CD4-positive, CD25-positive, alpha-beta regulatory T cell (primary cell): ENCODE measurements around the gene A3GALT2. TPM values are rescaled to one million over a fixed set of nuclear protein-coding genes. Genes with fewer than 3 reads are reported as not detected.
A peak's percentile ranks its signal among the peaks of the same experiment; 100 is the strongest.

ENCODE experiments used
- ATAC-seq, 2 donors: fragments of 150-1000 bp; cut with Tn5 transposase; one replicate each; pipeline ENCODE4 v1.10.0; 2021; ENCODE audit warnings: low read depth in 2 of 2, moderate number of reproducible peaks in 2 of 2, moderate library complexity in 1 of 2
- DNase-seq, 3 donors: peaks; one replicate each; pipeline versions ENCODE4 v3.0.0 to v3.0.0-alpha.2; 2012 to 2022; ENCODE audit warnings: mixed read lengths in 1 of 3
- H3K27ac ChIP-seq: one replicate; pipeline ENCODE4 v1.7.0; 2013; ENCODE audit warnings: mild to moderate bottlenecking, low read length; ENCODE audit not compliant: insufficient read depth, poor library complexity, severe bottlenecking
- H3K27me3 ChIP-seq: one replicate; pipeline ENCODE4 v1.7.0; 2013; ENCODE audit warnings: low read length; ENCODE audit not compliant: control insufficient read depth, insufficient read depth
- H3K36me3 ChIP-seq: one replicate; pipeline ENCODE4 v1.7.0; 2013; ENCODE audit warnings: mild to moderate bottlenecking, low read length, moderate library complexity; ENCODE audit not compliant: control insufficient read depth, insufficient read depth
- H3K4me1 ChIP-seq: 2 replicates; pipeline ENCODE4 v1.7.0; 2013; ENCODE audit warnings: mild to moderate bottlenecking, low read length; ENCODE audit not compliant: insufficient read depth, control insufficient read depth, poor library complexity, severe bottlenecking
- H3K4me3 ChIP-seq: one replicate; pipeline ENCODE4 v1.7.0; 2013; ENCODE audit warnings: low read depth, mild to moderate bottlenecking, low read length, moderate library complexity
- H3K9me3 ChIP-seq, 2 experiments: 1 replicate in 1 of 2; 2 replicates in 1 of 2; pipeline ENCODE4 v1.7.0; 2013; ENCODE audit warnings: low read length in 2 of 2, mild to moderate bottlenecking in 1 of 2, moderate library complexity in 1 of 2; ENCODE audit not compliant: control insufficient read depth in 2 of 2
- H3K27ac Mint-ChIP-seq, 3 donors: one replicate each; pipeline ENCODE4 v1.8.0; 2020 to 2022; ENCODE audit warnings: mild to moderate bottlenecking in 3 of 3, mixed read lengths in 3 of 3, moderate library complexity in 2 of 3
- H3K27me3 Mint-ChIP-seq: one replicate; pipeline ENCODE4 v1.8.0; 2022; ENCODE audit warnings: mild to moderate bottlenecking, mixed read lengths
- H3K36me3 Mint-ChIP-seq: one replicate; pipeline ENCODE4 v1.8.0; 2020; ENCODE audit warnings: mixed read lengths
- H3K4me1 Mint-ChIP-seq, 4 donors: one replicate each; pipeline ENCODE4 v1.8.0; 2020 to 2022; ENCODE audit warnings: mixed read lengths in 4 of 4, mild to moderate bottlenecking in 1 of 4
- H3K4me3 Mint-ChIP-seq, 4 donors: one replicate each; pipeline ENCODE4 v1.8.0; 2020 to 2022; ENCODE audit warnings: mild to moderate bottlenecking in 4 of 4, mixed read lengths in 4 of 4, moderate library complexity in 3 of 4
- H3K9me3 Mint-ChIP-seq, 7 donors: one replicate each; pipeline ENCODE4 v1.8.0; 2020 to 2022; ENCODE audit warnings: mixed read lengths in 7 of 7, mild to moderate bottlenecking in 3 of 7, moderate library complexity in 2 of 7
- polyA plus RNA-seq, 4 donors: library from polyadenylated mRNA; unstranded; fragments of 300-500 nt; fragmentation: Illumina TruSeq; gene quantifications; one replicate each; pipeline ENCODE4 v1.2.3, GENCODE V29; 2021
- total RNA-seq: library from RNA; stranded (reverse); gene quantifications from one replicate; pipeline ENCODE4 v1.2.3, GENCODE V29; 2022

Gene A3GALT2
- total and polyA plus RNA-seq, 5 donors from 2014 or later: not detected

- Histone ChIP-seq H3K27me3 (no peaks in the 10 kb centered on the region), H3K9me3 (no peaks in the 10 kb centered on the region), H3K36me3 (peaks cover 9% of the 10 kb centered on the region), H3K4me3 (no peak overlapping the region), H3K27ac (no peak overlapping the region), H3K4me1 (peaks cover 30% of the 10 kb centered on the region)
- H3K4me1 Mint-ChIP-seq: peaks cover 21 to 75% (median 67%) of the 10 kb centered on the region in 4 donors
- ATAC-seq (no peak), DNase-seq (no peak)
- no peaks in the 10 kb centered on the region for H3K9me3 Mint-ChIP-seq
- peaks cover 23% of the 10 kb centered on the region for H3K36me3 Mint-ChIP-seq
- peak overlapping the region in 1 of 3 donors; percentile 12 for H3K27ac Mint-ChIP-seq
- no peaks in the 10 kb centered on the region for H3K27me3 Mint-ChIP-seq
- no peak overlapping the region for H3K4me3 Mint-ChIP-seq
Observed at GRCh38 chr1:33343539-33343938, 22.6 kb upstream of the A3GALT2 start.

- no peak for DNase-seq
- Mint-ChIP-seq H3K4me1 (peaks cover 16 to 72% (median 64%) of the 10 kb centered on the region in 4 donors), H3K9me3 (no peaks in the 10 kb centered on the region), H3K27me3 (no peaks in the 10 kb centered on the region), H3K27ac (no peak overlapping the region), H3K4me3 (no peak overlapping the region), H3K36me3 (peaks cover 28% of the 10 kb centered on the region)
- H3K36me3 ChIP-seq: peaks cover 9% of the 10 kb centered on the region
- no peak overlapping the region for H3K27ac ChIP-seq
- no peaks in the 10 kb centered on the region for H3K27me3 ChIP-seq
- H3K4me1 ChIP-seq: peaks cover 18% of the 10 kb centered on the region
- no peak overlapping the region for H3K4me3 ChIP-seq
- H3K9me3 ChIP-seq: no peaks in the 10 kb centered on the region
- ATAC-seq: no peak
Observed at GRCh38 chr1:33342041-33342723, 21.3 kb upstream of the A3GALT2 start.

GRCh38 chr1:33341190-33341589 lies 20.3 kb upstream of the A3GALT2 start:
- H3K27ac Mint-ChIP-seq: peak overlapping the region in 2 of 3 donors; percentile 31 to 68
- Histone ChIP-seq H3K36me3 (peaks cover 9% of the 10 kb centered on the region), H3K9me3 (no peaks in the 10 kb centered on the region), H3K27me3 (no peaks in the 10 kb centered on the region), H3K4me3 (no peak overlapping the region), H3K4me1 (peaks cover 9% of the 10 kb centered on the region), H3K27ac (no peak overlapping the region)
- peaks cover 24% of the 10 kb centered on the region for H3K36me3 Mint-ChIP-seq
- DNase-seq (no peak), ATAC-seq (no peak)
- H3K4me1 Mint-ChIP-seq: peaks cover 6 to 65% (median 54%) of the 10 kb centered on the region in 4 donors
- H3K9me3 Mint-ChIP-seq: no peaks in the 10 kb centered on the region
- H3K27me3 Mint-ChIP-seq: no peaks in the 10 kb centered on the region
- no peak overlapping the region for H3K4me3 Mint-ChIP-seq

- no peak overlapping the region for H3K4me3 ChIP-seq
- peaks cover 29% of the 10 kb centered on the region for H3K36me3 Mint-ChIP-seq
- ATAC-seq (no peak), DNase-seq (no peak)
- H3K4me1 Mint-ChIP-seq: peaks cover 5 to 71% (median 48%) of the 10 kb centered on the region in 4 donors
- no peak overlapping the region for H3K27ac ChIP-seq
- H3K36me3 ChIP-seq: peaks cover 7% of the 10 kb centered on the region
- no peaks in the 10 kb centered on the region for H3K27me3 Mint-ChIP-seq
- H3K27ac Mint-ChIP-seq: no peak overlapping the region
- H3K27me3 ChIP-seq: no peaks in the 10 kb centered on the region
- H3K9me3 Mint-ChIP-seq: no peaks in the 10 kb centered on the region
- H3K4me3 Mint-ChIP-seq: no peak overlapping the region
- H3K9me3 ChIP-seq: no peaks in the 10 kb centered on the region
- peaks cover 3% of the 10 kb centered on the region for H3K4me1 ChIP-seq
Observed at GRCh38 chr1:33339413-33339812, 18.5 kb upstream of the A3GALT2 start.

GRCh38 chr1:33338440-33339211 lies 17.7 kb upstream of the A3GALT2 start:
- H3K36me3 Mint-ChIP-seq: peaks cover 24% of the 10 kb centered on the region
- peak overlapping the region in 2 of 3 donors; percentile 35 to 47 for H3K27ac Mint-ChIP-seq
- DNase-seq (no peak), ATAC-seq (no peak)
- no peaks in the 10 kb centered on the region for H3K9me3 Mint-ChIP-seq
- H3K9me3 ChIP-seq: no peaks in the 10 kb centered on the region
- no peak overlapping the region for H3K4me3 ChIP-seq
- H3K36me3 ChIP-seq: peaks cover 11% of the 10 kb centered on the region
- H3K4me1 Mint-ChIP-seq: peaks cover 5 to 64% (median 44%) of the 10 kb centered on the region in 4 donors
- H3K4me3 Mint-ChIP-seq: no peak overlapping the region
- no peak overlapping the region for H3K27ac ChIP-seq
- no peaks in the 10 kb centered on the region for H3K27me3 ChIP-seq
- H3K4me1 ChIP-seq: peaks cover 3% of the 10 kb centered on the region
- H3K27me3 Mint-ChIP-seq: no peaks in the 10 kb centered on the region

- Mint-ChIP-seq H3K36me3 (peaks cover 26% of the 10 kb centered on the region), H3K9me3 (no peaks in the 10 kb centered on the region), H3K27me3 (peaks cover 3% of the 10 kb centered on the region), H3K4me3 (no peak overlapping the region), H3K27ac (peak overlapping the region in 1 of 3 donors; percentile 59), H3K4me1 (peaks cover 5 to 59% (median 43%) of the 10 kb centered on the region in 4 donors)
- DNase-seq (no peak), ATAC-seq (no peak)
- H3K27ac ChIP-seq: no peak overlapping the region
- peaks cover 3% of the 10 kb centered on the region for H3K4me1 ChIP-seq
- no peaks in the 10 kb centered on the region for H3K27me3 ChIP-seq
- H3K4me3 ChIP-seq: no peak overlapping the region
- H3K9me3 ChIP-seq: no peaks in the 10 kb centered on the region
- peaks cover 12% of the 10 kb centered on the region for H3K36me3 ChIP-seq
Observed at GRCh38 chr1:33338048-33338439, 17.1 kb upstream of the A3GALT2 start.

GRCh38 chr1:33337441-33337840 lies 16.5 kb upstream of the A3GALT2 start:
- no peak overlapping the region for H3K27ac ChIP-seq
- no peaks in the 10 kb centered on the region for H3K9me3 Mint-ChIP-seq
- peaks cover 22% of the 10 kb centered on the region for H3K36me3 Mint-ChIP-seq
- H3K36me3 ChIP-seq: peaks cover 15% of the 10 kb centered on the region
- no peak overlapping the region for H3K4me3 Mint-ChIP-seq
- ATAC-seq (no peak), DNase-seq (no peak)
- peaks cover 4% of the 10 kb centered on the region for H3K27me3 Mint-ChIP-seq
- H3K4me3 ChIP-seq: no peak overlapping the region
- no peaks in the 10 kb centered on the region for H3K9me3 ChIP-seq
- H3K4me1 ChIP-seq: peaks cover 3% of the 10 kb centered on the region
- H3K27me3 ChIP-seq: no peaks in the 10 kb centered on the region
- peaks cover 5 to 55% (median 39%) of the 10 kb centered on the region in 4 donors for H3K4me1 Mint-ChIP-seq
- H3K27ac Mint-ChIP-seq: no peak overlapping the region
